Activated gamma-delta T cell treated with Interleukin-2 at 50 U/mL for 16 hours (primary cell): ENCODE data around the gene PTCHD4.
"Not testable (repeated sequence)": the region's sequence is repeated elsewhere in the genome, so short reads cannot be mapped to it uniquely, and the experiment has no call there.

ENCODE experiments used
- DNase-seq: peaks from one replicate; pipeline ENCODE4 v3.0.0-alpha.2; 2020

PTCHD4 gene

GRCh38 chr6:48111143-48111506, at the start of gene PTCHD4:
Gene PTCHD4, minus strand, starts transcription at chr6:48111197. Its CDS starts 42,240 bp downstream, at chr6:48068957.
- DNase-seq, result no peak

DNA sequence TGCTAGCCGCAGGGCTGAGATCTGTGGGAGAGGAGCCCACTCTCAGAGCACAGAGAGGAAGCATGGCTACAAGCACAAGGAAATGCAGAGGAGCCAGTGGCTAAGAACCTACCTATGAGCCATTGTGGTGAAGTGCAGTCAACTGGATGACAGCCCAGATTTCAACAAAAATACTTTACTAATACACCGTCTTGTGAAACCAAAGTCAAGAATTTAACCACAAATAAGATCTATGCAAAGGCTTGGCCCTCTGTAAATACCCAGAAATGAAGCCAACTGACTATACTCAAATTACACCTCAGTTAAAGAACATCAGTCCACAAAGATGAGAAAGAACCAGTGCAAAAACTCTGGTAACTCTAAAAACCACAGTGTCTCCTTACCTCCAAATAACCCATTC, 40.1 kb upstream of the PTCHD4 start:
- DNase-seq, result no peak

DNA sequence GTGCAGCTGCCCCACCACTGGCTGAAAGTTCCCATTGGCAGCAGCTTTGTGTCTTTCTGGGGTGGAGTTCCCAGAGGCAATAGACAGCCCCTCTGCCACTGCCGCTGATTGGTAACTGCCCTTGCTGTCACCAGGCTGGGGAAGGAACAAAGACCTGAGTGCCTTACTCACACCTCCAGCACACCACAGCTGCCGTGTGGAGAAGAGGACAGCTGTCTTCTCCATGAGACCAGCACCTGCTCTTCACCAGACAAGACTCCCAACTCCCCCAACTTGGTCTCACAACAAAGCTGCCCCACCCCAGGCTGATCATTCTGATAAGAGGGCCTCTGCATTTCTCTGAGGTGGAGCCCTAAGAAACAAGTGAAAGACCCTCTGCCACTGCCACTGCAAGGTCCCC, 39.7 kb upstream of the PTCHD4 start:
- no peak for DNase-seq

DNA sequence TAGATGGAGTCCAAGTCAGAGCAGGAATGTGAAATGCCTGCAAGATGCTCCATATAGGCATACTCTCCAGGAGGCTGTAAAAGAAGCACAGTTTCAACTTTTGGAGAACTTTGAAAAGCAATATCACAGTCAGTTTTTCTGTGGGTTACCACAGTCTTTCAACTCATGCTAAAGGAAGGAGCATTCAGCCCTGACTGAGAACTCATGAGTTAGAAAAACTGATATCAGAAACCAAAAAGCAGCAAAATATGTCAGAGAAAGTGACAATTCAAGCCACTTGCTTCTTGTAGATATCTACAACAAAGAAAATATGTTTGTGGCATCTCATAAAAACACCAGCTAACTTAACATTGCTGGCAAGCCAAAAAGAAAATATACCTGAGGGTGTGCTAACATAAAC, 36.1 kb upstream of the PTCHD4 start:
- no peak for DNase-seq

DNA sequence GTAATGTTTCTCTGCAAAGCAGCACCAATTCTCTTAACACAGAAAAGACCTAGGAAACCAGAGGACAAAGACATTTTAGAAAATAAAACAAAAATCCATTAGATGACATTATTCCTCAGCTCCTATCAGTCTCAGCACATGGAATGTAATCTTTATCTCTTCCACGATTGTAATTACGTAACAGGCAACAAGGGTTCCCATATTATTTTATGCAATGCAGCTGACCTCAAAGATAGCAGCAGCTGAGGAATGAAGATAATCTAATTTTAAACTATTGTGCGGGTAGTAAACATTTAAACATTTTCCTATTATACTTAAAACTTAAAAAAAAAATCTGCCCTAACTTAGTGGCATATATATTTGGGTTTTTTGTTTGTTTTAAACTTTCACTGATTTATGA, 33.0 kb upstream of the PTCHD4 start:
- no peak for DNase-seq

DNA sequence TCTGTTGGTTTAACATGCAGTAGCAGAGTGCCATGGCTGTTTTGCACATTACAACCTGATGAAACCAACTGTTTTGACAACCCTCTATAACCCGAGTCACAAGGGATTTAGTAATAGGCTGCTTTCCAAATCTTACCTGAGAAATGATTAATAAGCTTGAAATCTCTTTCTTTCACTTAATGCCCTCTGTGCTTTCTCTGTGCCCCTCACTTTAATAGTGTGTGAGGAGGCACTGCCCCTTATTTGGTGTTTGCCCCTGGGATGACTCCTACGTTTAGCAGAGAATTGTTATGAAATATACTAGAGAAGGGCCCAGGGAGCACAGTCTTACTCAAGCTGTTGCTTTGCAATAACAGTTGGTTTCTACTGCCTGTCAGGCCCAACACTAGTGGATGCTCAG, 31.0 kb upstream of the PTCHD4 start:
- no peak for DNase-seq

DNA sequence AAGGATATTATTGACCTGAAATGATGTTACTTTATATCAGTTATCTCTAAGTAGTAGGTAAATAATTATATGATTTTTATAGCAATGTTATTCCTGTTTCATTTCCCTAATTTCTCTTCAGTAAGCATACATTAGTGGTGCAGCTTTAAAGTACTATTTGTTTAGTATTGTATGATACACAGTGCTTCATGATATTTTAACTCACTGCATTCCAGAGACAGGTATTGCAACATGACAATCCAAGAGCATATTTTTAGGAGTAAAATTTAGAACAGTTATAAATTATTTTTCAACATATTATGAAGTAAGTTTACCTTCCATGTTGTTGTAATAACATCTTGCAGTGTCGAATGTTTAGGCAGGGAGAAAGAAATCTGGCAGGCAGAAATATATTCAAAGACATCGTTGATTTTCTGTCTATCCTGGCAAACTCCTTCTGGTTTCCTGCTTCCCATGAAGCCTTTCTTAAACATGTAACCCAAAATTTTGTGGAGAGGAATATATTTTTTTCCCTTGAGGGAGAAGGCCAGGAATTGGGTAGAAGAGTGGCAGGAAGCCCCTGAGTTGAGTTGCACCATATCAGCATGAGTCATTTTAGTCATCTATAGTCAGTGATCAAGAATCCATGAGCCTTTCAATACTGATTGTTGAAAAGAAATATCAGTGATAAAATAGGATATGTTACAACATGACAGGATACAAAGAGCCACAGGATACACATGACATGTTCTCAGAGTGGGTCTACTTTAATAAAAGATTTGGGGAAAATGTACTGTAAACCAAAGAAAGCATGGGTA, 29.0 kb upstream of the PTCHD4 start:
- no peak for DNase-seq

DNA sequence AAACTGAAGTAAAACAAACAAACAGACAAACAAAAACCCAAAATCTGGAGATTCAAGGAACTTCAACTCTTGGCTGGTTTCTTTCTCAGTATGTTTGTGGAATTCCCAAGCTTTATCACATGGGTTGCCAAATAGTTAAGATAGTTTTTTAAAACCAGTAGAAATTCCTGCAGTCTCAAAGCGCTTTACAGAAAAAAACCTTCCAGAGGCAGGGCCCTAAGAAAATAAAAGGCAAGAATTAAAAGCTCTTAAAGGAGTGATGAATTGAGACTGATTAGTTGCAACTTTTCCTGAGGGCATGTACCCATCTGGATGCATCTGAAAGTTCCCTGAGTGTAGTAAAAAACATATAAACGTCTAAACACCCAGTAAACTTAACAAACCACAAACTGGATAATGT, 25.9 kb upstream of the PTCHD4 start:
- no peak for DNase-seq

- DNase-seq, result no peak
Observed at GRCh38 chr6:48135323-48136084, 24.5 kb upstream of the PTCHD4 start.

DNA sequence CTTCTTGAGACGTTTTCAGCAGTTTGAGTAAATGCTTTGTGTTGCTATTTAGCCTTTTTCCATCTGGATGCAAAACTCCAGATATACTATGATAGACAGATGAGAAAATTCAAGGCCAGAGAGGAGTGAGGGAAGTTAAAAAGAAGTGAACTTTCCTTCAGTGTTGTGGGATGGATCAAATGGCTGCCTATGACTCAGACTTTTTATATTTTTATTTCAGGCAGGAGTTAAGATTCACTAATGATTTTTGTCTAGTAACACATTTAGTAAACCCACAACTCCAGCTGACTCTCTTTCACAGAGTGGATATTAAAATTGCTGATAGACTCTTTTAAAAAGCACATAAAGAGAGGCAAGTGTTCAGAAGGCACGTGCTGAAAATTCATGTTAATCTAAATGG, 23.2 kb upstream of the PTCHD4 start:
- DNase-seq, result no peak

GRCh38 chr6:48123601-48124000, 12.6 kb upstream of the PTCHD4 start:
- DNase-seq, result no peak

DNA sequence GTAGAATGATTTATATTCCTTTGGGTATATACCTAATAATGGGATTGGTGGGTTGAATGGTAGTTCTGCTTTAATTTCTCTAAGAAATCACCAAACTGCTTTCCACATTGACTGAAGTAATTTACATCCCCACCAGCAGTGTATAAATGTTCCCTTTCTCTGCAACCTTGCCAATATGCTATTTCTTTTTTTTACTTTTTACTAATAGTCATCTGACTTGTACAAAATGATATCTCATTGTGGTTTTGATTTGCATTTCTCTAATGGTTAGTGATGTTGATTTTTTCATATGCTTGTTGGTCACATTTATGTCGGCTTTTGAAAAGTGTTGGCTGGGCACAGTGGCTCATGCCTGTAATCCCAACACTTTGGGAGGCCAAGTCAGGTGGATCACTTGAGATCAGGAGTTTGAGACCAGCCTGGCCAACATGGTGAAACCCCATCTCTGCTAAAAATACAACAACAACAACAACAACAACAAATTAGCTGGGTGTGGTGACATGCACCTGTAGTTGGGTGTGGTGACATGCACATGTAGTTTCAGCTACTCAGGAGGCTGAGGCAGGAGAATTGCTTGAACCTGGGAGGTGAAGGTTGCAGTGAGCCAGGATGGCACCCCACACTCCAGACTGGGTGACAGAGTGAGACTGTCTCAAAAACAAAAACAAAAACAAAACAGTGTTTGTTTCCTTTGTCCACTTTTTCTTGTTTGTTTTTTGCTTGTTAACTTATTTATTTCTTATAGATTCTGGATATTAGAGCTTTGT, 11.2 kb upstream of the PTCHD4 start:
- not testable (repeated sequence) for DNase-seq

GRCh38 chr6:48116699-48117645, 6.0 kb upstream of the PTCHD4 start:
- DNase-seq, result no peak

DNA sequence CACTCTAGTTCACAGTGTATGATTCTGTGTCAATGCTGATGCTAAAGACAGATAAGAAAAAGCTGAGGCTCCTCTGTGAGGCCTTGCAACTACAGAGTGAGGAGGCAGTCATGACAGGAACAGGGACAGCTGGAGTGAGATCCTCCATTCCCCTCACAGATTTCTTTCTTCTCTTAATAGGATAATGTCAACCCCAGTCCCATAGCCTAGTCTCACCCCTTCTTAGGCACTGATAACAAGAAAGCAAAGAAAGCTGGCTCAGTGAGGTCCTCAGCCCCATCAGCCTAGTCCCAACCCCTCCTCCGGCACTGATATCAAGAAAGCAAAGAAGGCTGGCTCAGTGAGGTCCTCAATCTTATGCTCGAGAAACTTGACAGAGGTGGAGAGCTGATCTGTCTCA, 2.1 kb upstream of the PTCHD4 start:
- no peak for DNase-seq

- no peak for DNase-seq
Observed at GRCh38 chr6:48111575-48111974, 578 bp upstream of the PTCHD4 start.

DNA sequence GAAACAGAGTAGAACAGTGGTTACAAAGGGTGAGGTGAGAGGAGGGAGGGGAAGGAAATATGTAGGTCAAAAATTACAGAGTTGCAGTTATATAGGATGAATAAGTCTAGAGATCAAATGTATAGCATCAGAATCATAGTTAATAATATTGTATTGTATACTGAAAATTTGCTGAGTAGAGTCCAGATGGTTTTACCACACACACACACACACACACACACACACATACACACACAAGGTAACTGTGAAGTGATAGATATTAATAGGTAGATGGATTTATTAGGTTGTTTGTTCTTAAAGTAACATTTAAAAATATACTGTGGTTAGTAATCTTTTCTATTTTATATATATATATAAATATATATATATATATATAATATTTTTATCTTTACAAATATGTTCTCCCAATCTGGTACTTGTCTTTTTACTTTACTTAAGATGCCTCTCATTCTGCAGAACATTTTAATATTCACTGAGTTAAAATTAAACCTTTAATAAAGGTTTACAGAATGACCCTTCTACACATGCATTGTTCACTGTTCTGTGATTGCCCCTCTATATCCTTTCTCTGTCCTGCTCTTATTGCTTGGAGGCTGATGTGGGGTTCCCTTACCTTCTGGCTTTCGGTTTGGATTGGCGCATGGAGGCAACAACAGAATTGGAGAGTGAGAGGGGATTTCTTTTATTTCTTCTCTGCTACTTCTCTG, 408 bp downstream of the PTCHD4 start:
- no peak for DNase-seq

- no peak for DNase-seq
Observed at GRCh38 chr6:48109944-48110343, 1.1 kb downstream of the PTCHD4 start.

DNA sequence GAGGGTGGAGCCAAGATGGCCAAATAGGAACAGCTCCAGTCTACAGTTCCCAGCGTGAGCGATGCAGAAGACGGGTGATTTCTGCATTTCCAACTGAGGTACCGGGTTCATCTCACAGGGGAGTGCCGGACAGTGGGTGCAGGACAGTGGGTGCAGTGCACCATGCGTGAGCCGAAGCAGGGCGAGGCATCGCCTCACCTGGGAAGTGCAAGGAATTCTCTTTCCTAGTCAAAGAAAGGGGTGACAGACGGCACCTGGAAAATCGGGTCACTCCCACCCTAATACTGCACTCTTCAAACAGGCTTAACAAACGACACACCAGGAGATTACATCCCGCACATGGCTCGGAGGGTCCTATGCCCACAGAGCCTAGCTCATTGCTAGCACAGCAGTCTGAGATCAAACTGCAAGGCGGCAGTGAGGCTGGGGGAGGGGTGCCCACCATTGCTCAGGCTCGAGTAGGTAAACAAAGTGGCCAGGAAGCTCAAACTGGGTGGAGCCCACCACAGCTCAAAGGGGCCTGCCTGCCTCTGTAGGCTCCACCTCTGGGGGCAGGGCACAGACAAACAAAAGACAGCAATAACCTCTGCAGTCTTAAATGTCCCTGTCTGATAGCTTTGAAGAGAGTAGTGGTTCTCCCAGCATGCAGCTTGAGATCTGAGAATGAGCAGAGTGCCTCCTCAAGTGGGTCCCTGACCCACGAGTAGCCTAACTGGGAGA, 8.4 kb downstream of the PTCHD4 start:
- DNase-seq, result not testable (repeated sequence)

GRCh38 chr6:48101290-48101689, 9.7 kb downstream of the PTCHD4 start:
- DNase-seq, result no peak

GRCh38 chr6:48100588-48100895, 10.5 kb downstream of the PTCHD4 start:
- no peak for DNase-seq
